AG09309 (cell line): ENCODE data around the gene TERC.

Experiments
- DNase-seq: peaks from one replicate; pipeline ENCODE4 v3.0.0-alpha.2; 2010; ENCODE audit warnings: low read depth
- H3K4me3 ChIP-seq: 2 replicates; pipeline ENCODE4 v1.5.1; 2011; ENCODE audit warnings: mild to moderate bottlenecking, low read depth, low read length, moderate library complexity; ENCODE audit not compliant: control insufficient read depth
- TF ChIP-seq, protein P1 (sequence below): IDR thresholded peaks from 2 replicates; pipeline ENCODE4 v1.5.1; 2011; ENCODE audit warnings: mild to moderate bottlenecking, low read depth, low read length, inconsistent platforms; ENCODE audit not compliant: insufficient read depth, control insufficient read depth; ENCODE audit errors: missing control alignments

The TERC gene

DNA sequence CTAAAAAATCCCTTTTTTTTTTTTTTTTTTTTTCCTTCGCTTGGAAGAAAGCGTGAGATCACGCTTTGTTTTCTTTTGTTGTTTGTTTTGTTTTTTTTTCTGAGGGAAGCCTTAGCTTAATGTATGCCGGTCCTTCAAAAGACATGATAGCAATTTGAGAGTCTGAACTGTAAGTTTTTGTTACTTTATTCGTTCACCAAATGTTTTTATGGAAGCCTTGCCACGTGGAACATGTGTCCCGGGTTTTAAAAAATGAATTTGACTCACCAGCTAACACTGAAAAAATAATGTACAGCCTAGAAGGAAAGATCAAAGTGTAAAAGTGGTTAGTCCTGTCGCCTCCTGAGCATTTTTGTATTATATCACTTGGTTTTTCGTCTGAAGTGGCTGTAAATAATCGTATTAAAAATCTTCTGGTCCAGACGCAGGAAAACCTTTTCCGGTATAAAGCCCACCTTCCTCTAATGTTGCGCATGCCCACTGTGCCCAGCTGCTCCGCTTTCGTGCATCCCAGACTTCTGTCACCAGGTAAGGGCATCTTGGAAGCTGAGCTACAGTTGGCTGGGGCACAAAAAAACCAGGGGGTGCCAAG, 7.5 kb upstream of the TERC start:
- TF ChIP-seq, protein P1, sequence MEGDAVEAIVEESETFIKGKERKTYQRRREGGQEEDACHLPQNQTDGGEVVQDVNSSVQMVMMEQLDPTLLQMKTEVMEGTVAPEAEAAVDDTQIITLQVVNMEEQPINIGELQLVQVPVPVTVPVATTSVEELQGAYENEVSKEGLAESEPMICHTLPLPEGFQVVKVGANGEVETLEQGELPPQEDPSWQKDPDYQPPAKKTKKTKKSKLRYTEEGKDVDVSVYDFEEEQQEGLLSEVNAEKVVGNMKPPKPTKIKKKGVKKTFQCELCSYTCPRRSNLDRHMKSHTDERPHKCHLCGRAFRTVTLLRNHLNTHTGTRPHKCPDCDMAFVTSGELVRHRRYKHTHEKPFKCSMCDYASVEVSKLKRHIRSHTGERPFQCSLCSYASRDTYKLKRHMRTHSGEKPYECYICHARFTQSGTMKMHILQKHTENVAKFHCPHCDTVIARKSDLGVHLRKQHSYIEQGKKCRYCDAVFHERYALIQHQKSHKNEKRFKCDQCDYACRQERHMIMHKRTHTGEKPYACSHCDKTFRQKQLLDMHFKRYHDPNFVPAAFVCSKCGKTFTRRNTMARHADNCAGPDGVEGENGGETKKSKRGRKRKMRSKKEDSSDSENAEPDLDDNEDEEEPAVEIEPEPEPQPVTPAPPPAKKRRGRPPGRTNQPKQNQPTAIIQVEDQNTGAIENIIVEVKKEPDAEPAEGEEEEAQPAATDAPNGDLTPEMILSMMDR, result no peak
- H3K4me3 ChIP-seq, result peak overlapping the region; percentile 100
- peak; percentile 45 for DNase-seq

GRCh38 chr3:169771497-169772304, 6.8 kb upstream of the TERC start:
- peak overlapping the region; percentile 100 for H3K4me3 ChIP-seq
- peak; percentile 40 for DNase-seq
- TF ChIP-seq, protein P1, result no peak

- DNase-seq, result no peak
- peak within 1 kb of the TSS; percentile 71 for H3K4me3 ChIP-seq
- TF ChIP-seq, protein P1, result no peak
Measured at GRCh38 chr3:169769287-169770181, 4.7 kb upstream of the TERC start, which contains the start of gene ACTRT3. ACTRT3 (minus strand) TSS chr3:169769561; CDS start chr3:169769520, 41 bp downstream.

GRCh38 chr3:169764312-169764881, 463 bp downstream of the TERC start:
- peak overlapping the region; percentile 77 for H3K4me3 ChIP-seq
- DNase-seq, result no peak

DNA sequence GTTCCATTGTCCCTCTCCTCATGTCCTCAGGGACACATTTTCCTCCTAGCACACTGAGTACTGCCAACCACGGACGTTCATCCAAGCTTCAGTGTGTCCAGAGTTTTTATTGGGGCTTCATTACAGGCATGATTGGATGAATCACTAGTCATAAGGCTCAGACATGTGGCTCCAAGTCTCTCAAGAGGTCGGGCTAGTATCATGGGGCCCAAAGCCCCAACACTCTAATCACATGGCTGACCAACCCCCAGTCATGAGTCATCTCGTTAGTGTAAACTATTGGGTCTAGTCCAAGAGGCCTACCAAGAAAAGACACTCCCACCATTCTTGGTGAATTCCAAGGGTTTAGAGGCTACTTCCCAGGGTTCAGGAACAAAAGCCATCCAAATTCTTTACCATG, 4.4 kb downstream of the TERC start:
- TF ChIP-seq, protein P1, result no peak
- no peak for DNase-seq

More at GRCh38 chr3:169764312-169764881, 463 bp downstream of the TERC start:
- TF ChIP-seq, protein P1, result no peak

DNA sequence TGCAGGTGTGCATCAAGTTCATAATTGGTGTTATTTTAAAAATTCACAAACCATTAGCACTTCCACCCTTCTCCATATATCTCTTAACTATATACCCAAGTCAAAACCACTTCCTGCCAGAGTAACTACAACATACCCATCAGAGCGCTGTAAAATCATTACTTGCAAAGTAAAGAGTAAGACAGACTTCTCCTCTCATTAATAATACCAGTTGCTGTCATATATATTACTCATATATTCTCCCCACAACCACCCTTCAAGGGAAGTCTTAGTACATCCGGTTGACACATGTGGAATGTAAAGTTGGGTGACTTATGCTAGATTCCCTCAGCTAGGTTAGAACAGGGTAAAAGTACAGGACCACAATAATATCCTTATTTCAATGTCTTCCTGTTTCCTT, 5.6 kb downstream of the TERC start:
- TF ChIP-seq, protein P1, result no peak
- H3K4me3 ChIP-seq, result no peak overlapping the region
- no peak for DNase-seq

More for the DNA sequence above, 4.4 kb downstream of the TERC start:
- H3K4me3 ChIP-seq, result no peak overlapping the region
